OCI-LY7 (cell line): ENCODE data around the gene KIRREL3. TPM values are rescaled to one million over a fixed set of nuclear protein-coding genes. Genes with fewer than 3 reads are reported as not detected.

Experiments
- BruUV-seq: library from RNA; stranded (reverse); fragments of 400-500 nt; replicated peaks from 2 replicates; lab custom pipeline; 2021; lab: Mats Ljungman, UMichigan
- CTCF ChIA-PET: fragments of 300-600 bp; sonication (Branson Sonifier 250); formaldehyde crosslinking; loops from one replicate; lab custom pipeline; 2022; ENCODE audit warnings: antibody characterized with exemption; ENCODE audit not compliant: unreplicated experiment; lab: Charles Lee
- POLR2A ChIA-PET: fragments of 300-600 bp; sonication (Branson Sonifier 250); formaldehyde crosslinking; loops from one replicate; lab custom pipeline; 2022; ENCODE audit warnings: antibody characterized with exemption; lab: Charles Lee
- DNase-seq: peaks from one replicate; pipeline ENCODE4 v3.0.0-alpha.2; 2015; ENCODE audit warnings: low spot score
- H2AFZ ChIP-seq: fragments of 200-600 bp; sonication (generic), shearing (Covaris generic); 2 replicates; pipeline ENCODE4 v1.6.1; 2014; ENCODE audit warnings: mild to moderate bottlenecking, antibody characterized with exemption, low read length, moderate library complexity
- H3K27ac ChIP-seq: fragments of 200-600 bp; sonication (generic); 2 replicates; pipeline ENCODE4 v1.5.1; 2014; ENCODE audit warnings: mixed run types, low read depth, mild to moderate bottlenecking, moderate library complexity, low read length, inconsistent platforms; ENCODE audit not compliant: poor library complexity, severe bottlenecking
- H3K36me3 ChIP-seq: fragments of 200-600 bp; sonication (generic); 2 replicates; pipeline ENCODE4 v1.6.1; 2014; ENCODE audit warnings: mild to moderate bottlenecking, antibody characterized with exemption, low read length, moderate library complexity, mixed read lengths; ENCODE audit not compliant: insufficient read depth
- H3K4me1 ChIP-seq: fragments of 200-600 bp; sonication (generic); 2 replicates; pipeline ENCODE4 v1.5.1; 2014; ENCODE audit warnings: mild to moderate bottlenecking, low read length; ENCODE audit not compliant: insufficient read depth, poor library complexity, severe bottlenecking
- H3K4me2 ChIP-seq: fragments of 200-600 bp; sonication (generic); 2 replicates; pipeline ENCODE4 v1.6.1; 2014; ENCODE audit warnings: mild to moderate bottlenecking, low read length
- H3K4me3 ChIP-seq: fragments of 200-600 bp; sonication (generic); 2 replicates; pipeline ENCODE4 v1.5.1; 2014; ENCODE audit warnings: mild to moderate bottlenecking, low read depth, low read length; ENCODE audit not compliant: poor library complexity, severe bottlenecking
- H3K79me2 ChIP-seq: fragments of 200-600 bp; sonication (generic); 2 replicates; pipeline ENCODE4 v1.6.1; 2016; ENCODE audit warnings: low read depth, mild to moderate bottlenecking, low read length, moderate library complexity, mixed read lengths; ENCODE audit not compliant: insufficient read depth
- H3K9me2 ChIP-seq: fragments of 200-600 bp; sonication (generic); 2 replicates; pipeline ENCODE4 v1.6.1; 2016; ENCODE audit warnings: mild to moderate bottlenecking, low read length, mixed read lengths; ENCODE audit not compliant: insufficient read depth
- H3K9me3 ChIP-seq: fragments of 200-600 bp; sonication (generic); 2 replicates; pipeline ENCODE4 v1.6.1; 2014; ENCODE audit warnings: mild to moderate bottlenecking, mixed run types, low read length, mixed read lengths
- H4K20me1 ChIP-seq: fragments of 200-600 bp; sonication (generic); 2 replicates; pipeline ENCODE4 v1.6.1; 2014; ENCODE audit warnings: mild to moderate bottlenecking, antibody characterized with exemption, low read length, moderate library complexity, mixed read lengths; ENCODE audit not compliant: insufficient read depth
- CTCF ChIP-seq: fragments of 200-600 bp; sonication (generic); conservative IDR thresholded peaks from 2 replicates; pipeline ENCODE4 v1.5.1; 2014; ENCODE audit warnings: mild to moderate bottlenecking, antibody characterized with exemption, low read length, moderate library complexity, mixed read lengths
- EZH2phosphoT487 ChIP-seq: fragments of 200-600 bp; sonication (generic); IDR thresholded peaks from 2 replicates; pipeline ENCODE4 v1.6.1; 2018; ENCODE audit warnings: low read depth, borderline replicate concordance, mild to moderate bottlenecking, mixed run types, antibody characterized with exemption, low read length, moderate library complexity, mixed read lengths
- intact Hi-C: fragments of 100-400 bp; cut with micrococcal nuclease; formaldehyde crosslinking; loops from one replicate; pipeline ENCODE4 v1.10.0; 2022; ENCODE audit not compliant: unreplicated experiment
- total RNA-seq, 2 experiments: library from RNA; depleted of rRNA in 1 of 2; stranded (reverse); fragments of >200 nt in 1 of 2; shearing (Covaris generic) in 1 of 2; gene quantifications; 2 replicates each; pipeline ENCODE4 v1.2.3, GENCODE V29; 2014 to 2022

Gene KIRREL3
- total RNA-seq, 2 experiments from 2014 or later = not detected

GRCh38 chr11:127027000-127027399 is 26.4 kb upstream of the KIRREL3 start:
- no TSS peak for BruUV-seq
- no peaks in the 10 kb centered on the region for H3K79me2 ChIP-seq
- no peak overlapping the region for H2AFZ ChIP-seq
- DNase-seq = no peak
- no peak overlapping the region for H3K4me2 ChIP-seq
- no peaks in the 10 kb centered on the region for H4K20me1 ChIP-seq
- ChIA-PET POLR2A (no interaction called here), CTCF (no interaction called here)
- intact Hi-C loops = no loop called here
- no peaks in the 10 kb centered on the region for H3K36me3 ChIP-seq
- no peak overlapping the region for H3K4me3 ChIP-seq
- no peaks in the 10 kb centered on the region for H3K4me1 ChIP-seq
- no peak overlapping the region for H3K27ac ChIP-seq
- H3K9me2 ChIP-seq = no peaks in the 10 kb centered on the region
- no peaks in the 10 kb centered on the region for H3K9me3 ChIP-seq
- TF ChIP-seq EZH2phosphoT487 (no peak), CTCF (no peak)

GRCh38 chr11:127023991-127024390 is 23.4 kb upstream of the KIRREL3 start:
- TF ChIP-seq CTCF (no peak), EZH2phosphoT487 (no peak)
- Histone ChIP-seq H2AFZ (no peak overlapping the region), H3K9me2 (no peaks in the 10 kb centered on the region), H3K9me3 (no peaks in the 10 kb centered on the region), H3K27ac (no peak overlapping the region), H3K79me2 (no peaks in the 10 kb centered on the region), H3K36me3 (no peaks in the 10 kb centered on the region), H3K4me1 (no peaks in the 10 kb centered on the region), H4K20me1 (no peaks in the 10 kb centered on the region), H3K4me3 (no peak overlapping the region), H3K4me2 (no peak overlapping the region)
- POLR2A ChIA-PET = interaction anchor here (0.6 kb wide), 1 partner anchor 160 kb away, joined by 4 read pairs; no protein-coding TSS in a partner anchor
- no peak for DNase-seq
- CTCF ChIA-PET = no interaction called here
- intact Hi-C loops = no loop called here
- no TSS peak for BruUV-seq

GRCh38 chr11:127018683-127019279 is 18.2 kb upstream of the KIRREL3 start:
- intact Hi-C loops = no loop called here
- ChIA-PET CTCF (no interaction called here), POLR2A (no interaction called here)
- Histone ChIP-seq H3K9me3 (no peaks in the 10 kb centered on the region), H4K20me1 (no peaks in the 10 kb centered on the region), H3K4me3 (no peak overlapping the region), H3K9me2 (no peaks in the 10 kb centered on the region), H3K36me3 (no peaks in the 10 kb centered on the region), H3K4me1 (no peaks in the 10 kb centered on the region), H3K79me2 (no peaks in the 10 kb centered on the region), H3K4me2 (no peak overlapping the region), H2AFZ (no peak overlapping the region), H3K27ac (no peak overlapping the region)
- BruUV-seq = no TSS peak
- no peak for DNase-seq
- TF ChIP-seq EZH2phosphoT487 (no peak), CTCF (no peak)
